ENCODE measurements around the gene THRB.

DNA sequence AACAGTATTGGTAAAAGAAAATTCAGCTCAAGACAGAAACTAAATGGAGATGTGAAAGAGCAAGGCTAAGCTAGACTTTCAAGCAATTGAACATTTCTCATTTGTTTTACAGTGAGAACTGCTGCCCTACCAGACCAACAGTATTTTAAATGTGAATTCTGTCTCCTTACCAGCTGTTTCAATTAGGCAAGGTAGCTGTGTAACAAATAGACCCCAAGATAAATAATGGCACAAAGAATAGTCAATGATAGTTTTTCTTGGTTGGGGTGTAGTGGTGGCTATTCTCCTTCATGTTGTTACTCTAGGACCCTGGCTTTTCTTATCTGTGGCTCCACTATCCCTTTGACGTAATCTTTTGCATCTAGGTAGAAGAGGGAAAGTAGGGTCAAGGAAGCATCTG lies 30.4 kb upstream of the THRB start:
- TF ChIP-seq YY1 (IDR thresholded peaks at IDR 0.05; ENCODE audit: insufficient read depth, insufficient read length) (no peak), ZNF274 (IDR thresholded peaks at IDR 0.05; ENCODE audit: low read depth, low read length) (no peak)

Measured in NT2/D1 (cell line).